B cell (primary cell): ENCODE measurements around the gene HHEX. TPM values are rescaled to one million over a fixed set of nuclear protein-coding genes. Genes with fewer than 3 reads are reported as not detected.

Source experiments
- ATAC-seq: fragments of 200-7000 bp; cut with Tn5 transposase; one replicate; pipeline ENCODE4 v1.10.0; 2021; ENCODE audit warnings: low read depth, mild to moderate bottlenecking, moderate number of reproducible peaks, moderate library complexity
- CTCF ChIA-PET: fragments of 350-600 bp; sonication (Branson Sonifier 250); formaldehyde crosslinking; loops from one replicate; lab custom pipeline; 2021; ENCODE audit warnings: antibody characterized with exemption, inconsistent platforms; lab: Charles Lee
- POLR2A ChIA-PET: fragments of 350-600 bp; sonication (Branson Sonifier 250); formaldehyde crosslinking; loops from one replicate; lab custom pipeline; 2021; ENCODE audit warnings: antibody characterized with exemption; lab: Charles Lee
- DNase-seq: peaks from one replicate; pipeline ENCODE4 v3.0.0; 2013
- H2AFZ ChIP-seq: 2 replicates; pipeline ENCODE4 v1.6.1; 2012; ENCODE audit warnings: mild to moderate bottlenecking, low read depth, low read length; ENCODE audit not compliant: insufficient read depth, poor library complexity, severe bottlenecking
- H3K27ac ChIP-seq, 2 donors: 1 replicate in 1 of 2; 2 replicates in 1 of 2; pipeline ENCODE4 v1.5.1; 2012 to 2013; ENCODE audit warnings: low read length in 2 of 2, mild to moderate bottlenecking in 2 of 2, moderate library complexity in 1 of 2
- H3K27me3 ChIP-seq, 4 experiments: fragments of 200-600 bp in 1 of 4; sonication (generic) in 1 of 4; replicated peaks in 1 of 4; 1 replicate in 2 of 4; 2 replicates in 2 of 4; pipeline versions ENCODE4 v1.6.1 to v1.7.0; 2013 to 2016; ENCODE audit warnings: low read length in 3 of 4, mild to moderate bottlenecking in 2 of 4, mixed read lengths in 1 of 4, moderate library complexity in 1 of 4; ENCODE audit not compliant: insufficient read depth in 4 of 4, control insufficient read depth in 3 of 4; ENCODE audit errors: control extremely low read depth in 1 of 4
- H3K36me3 ChIP-seq, 2 experiments: replicated peaks in 1 of 2; 1 replicate in 1 of 2; 2 replicates in 1 of 2; pipeline versions ENCODE4 v1.6.1 to v1.7.1; 2013; ENCODE audit warnings: low read length in 1 of 2; ENCODE audit not compliant: insufficient read depth in 2 of 2, control insufficient read depth in 1 of 2; ENCODE audit errors: control extremely low read depth in 1 of 2, extremely low read depth in 1 of 2
- H3K4me1 ChIP-seq, 2 donors: fragments of 200-600 bp in 1 of 2; sonication (generic) in 1 of 2; 1 replicate in 1 of 2; 2 replicates in 1 of 2; pipeline versions ENCODE4 v1.5.1 to v1.6.1; 2013 to 2017; ENCODE audit warnings: low read length in 2 of 2; ENCODE audit not compliant: control insufficient read depth in 2 of 2, insufficient read depth in 2 of 2
- H3K4me2 ChIP-seq: replicated peaks from 2 replicates; pipeline ENCODE3; 2012; ENCODE audit warnings: mild to moderate bottlenecking, low read depth, low read length; ENCODE audit not compliant: poor library complexity, severe bottlenecking
- H3K4me3 ChIP-seq, 5 experiments: fragments of 200-600 bp in 1 of 5; sonication (generic) in 1 of 5; 1 replicate in 3 of 5; 2 replicates in 2 of 5; pipeline versions ENCODE4 v1.5.1 to v1.7.0; 2011 to 2016; ENCODE audit warnings: low read length in 4 of 5, mild to moderate bottlenecking in 4 of 5, low read depth in 2 of 5, control low read depth in 1 of 5, moderate library complexity in 1 of 5; ENCODE audit not compliant: insufficient read depth in 1 of 5; ENCODE audit errors: control extremely low read depth in 1 of 5, extremely low read depth in 1 of 5
- H3K79me2 ChIP-seq: fragments of 200-600 bp; sonication (generic); one replicate; pipeline ENCODE4 v1.6.0; 2016; ENCODE audit warnings: low read length; ENCODE audit not compliant: control insufficient read depth, insufficient read depth
- H3K9ac ChIP-seq: fragments of 200-600 bp; sonication (generic); 2 replicates; pipeline ENCODE4 v1.6.1; 2017; ENCODE audit warnings: mild to moderate bottlenecking, low read length, moderate library complexity
- H3K9me3 ChIP-seq, 3 donors: one replicate each; pipeline versions ENCODE4 v1.6.1 to v1.7.1; 2013; ENCODE audit warnings: low read length in 2 of 3; ENCODE audit not compliant: control insufficient read depth in 2 of 3, insufficient read depth in 1 of 3; ENCODE audit errors: control extremely low read depth in 1 of 3
- H4K20me1 ChIP-seq: 2 replicates; pipeline ENCODE4 v1.6.0; 2012; ENCODE audit warnings: mild to moderate bottlenecking, low read length; ENCODE audit not compliant: insufficient read depth, control insufficient read depth, poor library complexity, severe bottlenecking
- H3K27ac Mint-ChIP-seq: one replicate; pipeline ENCODE4 v1.8.0; 2021; ENCODE audit warnings: mixed read lengths
- H3K27me3 Mint-ChIP-seq: one replicate; pipeline ENCODE4 v1.8.0; 2021; ENCODE audit warnings: mixed read lengths
- H3K4me1 Mint-ChIP-seq: one replicate; pipeline ENCODE4 v1.8.0; 2021; ENCODE audit warnings: mixed read lengths
- H3K4me3 Mint-ChIP-seq: one replicate; pipeline ENCODE4 v1.8.0; 2021; ENCODE audit warnings: mixed read lengths
- H3K9me3 Mint-ChIP-seq: one replicate; pipeline ENCODE4 v1.8.0; 2022; ENCODE audit warnings: mixed read lengths; ENCODE audit not compliant: insufficient read depth
- EZH2 ChIP-seq: IDR thresholded peaks from 2 replicates; pipeline ENCODE4 v1.6.1; 2012; ENCODE audit warnings: borderline replicate concordance, low read depth, mild to moderate bottlenecking, moderate library complexity, low read length; ENCODE audit not compliant: insufficient read depth, poor library complexity, severe bottlenecking
- WGBS: methylation state at CpG from one replicate; pipeline ENCODE4 v1.1.5; 2013; ENCODE audit warnings: missing lambda C conversion rate; ENCODE audit not compliant: insufficient coverage; 5-methylcytosine and 5-hydroxymethylcytosine counted together
- intact Hi-C: fragments of 100-400 bp; cut with micrococcal nuclease; formaldehyde crosslinking; loops from one replicate; pipeline ENCODE4 v1.10.0; 2022
- polyA plus RNA-seq: library from polyadenylated mRNA; depleted of rRNA; stranded (reverse); fragments of >200 nt; gene quantifications from 2 replicates; pipeline ENCODE4 v1.2.3, GENCODE V29; 2012
- total RNA-seq, 2 donors: library from RNA; stranded (reverse); fragments of 120-200 nt in 1 of 2; gene quantifications; 1 replicate in 1 of 2; 2 replicates in 1 of 2; pipeline versions ENCODE4 v1.2.3 to v1.2.4, GENCODE V29; 2013 to 2022
- TF ChIP-seq, protein P1 (sequence below): fragments of 200-600 bp; IDR thresholded peaks from one replicate; pipeline ENCODE4 v1.8.0; 2022; ENCODE audit warnings: antibody characterized with exemption, mild to moderate bottlenecking

Gene HHEX
- total and polyA plus RNA-seq, 2 donors (not counting 1 experiment from before 2014, with no cell fraction given), result 96.9 to 149 TPM

DNA sequence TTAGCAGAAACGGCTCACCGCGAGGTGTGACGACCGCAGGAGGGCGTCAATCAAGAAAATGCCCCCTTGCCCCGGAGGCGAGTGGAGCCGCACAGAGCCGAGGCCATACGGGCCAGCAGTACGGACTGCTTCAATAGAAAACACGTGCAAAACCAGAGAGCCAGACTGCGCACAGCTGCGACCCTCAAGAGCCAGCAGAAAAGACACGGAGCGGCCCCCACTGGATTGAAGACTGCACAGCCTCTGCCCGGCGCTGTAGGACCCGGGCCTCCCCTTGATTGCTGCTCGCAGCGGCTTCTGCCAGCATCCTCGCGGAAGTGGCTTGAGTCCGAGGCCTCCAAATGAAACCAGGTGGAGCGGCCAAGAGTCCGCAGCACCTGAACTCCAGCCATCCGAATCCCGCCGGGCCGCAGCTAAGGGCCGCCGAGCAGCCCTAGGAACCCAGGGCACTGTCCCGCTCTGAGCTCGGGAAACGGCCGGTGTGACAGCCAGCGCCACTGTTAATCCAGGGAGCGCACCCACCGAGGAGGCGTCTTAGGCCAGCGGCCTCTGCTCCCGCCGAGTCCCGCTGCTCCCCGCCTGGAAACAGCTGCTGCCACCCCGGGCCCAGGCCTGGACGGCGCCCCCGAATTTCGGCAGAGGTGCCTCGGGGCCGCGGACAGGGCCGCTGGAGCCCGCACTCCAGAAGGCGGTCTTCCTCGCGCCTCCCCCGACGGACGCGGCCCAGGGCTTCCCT, 660 bp upstream of the HHEX start:
- DNase-seq, result no peak
- WGBS, result 1% methylated on average over 63 of the region's 63 CpGs
- Histone ChIP-seq H3K27ac (peak overlapping the region; percentile 60 to 72), H3K27me3 (no peaks in the 10 kb centered on the region), H3K9ac (peak overlapping the region; percentile 76), H3K36me3 (peaks cover 7 to 23% of the 10 kb centered on the region in 2 experiments), H3K4me2 (peak overlapping the region; percentile 94), H4K20me1 (peaks cover 4% of the 10 kb centered on the region), H2AFZ (peak overlapping the region; percentile 92), H3K4me1 (peaks cover 21 to 25% of the 10 kb centered on the region in 2 donors), H3K9me3 (peaks cover 0 to 7% (median 0%) of the 10 kb centered on the region in 3 donors), H3K79me2 (peaks cover 55% of the 10 kb centered on the region), H3K4me3 (peak overlapping the region; percentile 39 to 95 (median 76))
- peaks cover 46% of the 10 kb centered on the region for H3K4me1 Mint-ChIP-seq
- POLR2A ChIA-PET, result interaction anchor here (0.6 to 5.3 kb wide), 16 partner anchors 9 to 160 kb away, joined by 3 to 77 read pairs (median 10); partner anchors contain the start of genes EXOC6, IDE and KIF11
- CTCF ChIA-PET, result interaction anchor here (0.8 to 8.1 kb wide), 19 partner anchors 8 to 191 kb away, joined by 3 to 73 read pairs (median 5); partner anchors contain the start of gene EXOC6
- intact Hi-C loops, result loop anchor here (1.0 to 2.0 kb wide), 3 partner anchors 53 to 808 kb away; partner anchors contain the start of gene CEP55
- H3K27me3 Mint-ChIP-seq, result no peaks in the 10 kb centered on the region
- H3K27ac Mint-ChIP-seq, result peak overlapping the region; percentile 94
- peaks cover 13% of the 10 kb centered on the region for H3K9me3 Mint-ChIP-seq
- peak overlapping the region; percentile 96 for H3K4me3 Mint-ChIP-seq
- TF ChIP-seq EZH2, result no peak
- TF ChIP-seq, protein P1, sequence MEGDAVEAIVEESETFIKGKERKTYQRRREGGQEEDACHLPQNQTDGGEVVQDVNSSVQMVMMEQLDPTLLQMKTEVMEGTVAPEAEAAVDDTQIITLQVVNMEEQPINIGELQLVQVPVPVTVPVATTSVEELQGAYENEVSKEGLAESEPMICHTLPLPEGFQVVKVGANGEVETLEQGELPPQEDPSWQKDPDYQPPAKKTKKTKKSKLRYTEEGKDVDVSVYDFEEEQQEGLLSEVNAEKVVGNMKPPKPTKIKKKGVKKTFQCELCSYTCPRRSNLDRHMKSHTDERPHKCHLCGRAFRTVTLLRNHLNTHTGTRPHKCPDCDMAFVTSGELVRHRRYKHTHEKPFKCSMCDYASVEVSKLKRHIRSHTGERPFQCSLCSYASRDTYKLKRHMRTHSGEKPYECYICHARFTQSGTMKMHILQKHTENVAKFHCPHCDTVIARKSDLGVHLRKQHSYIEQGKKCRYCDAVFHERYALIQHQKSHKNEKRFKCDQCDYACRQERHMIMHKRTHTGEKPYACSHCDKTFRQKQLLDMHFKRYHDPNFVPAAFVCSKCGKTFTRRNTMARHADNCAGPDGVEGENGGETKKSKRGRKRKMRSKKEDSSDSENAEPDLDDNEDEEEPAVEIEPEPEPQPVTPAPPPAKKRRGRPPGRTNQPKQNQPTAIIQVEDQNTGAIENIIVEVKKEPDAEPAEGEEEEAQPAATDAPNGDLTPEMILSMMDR, result peak; percentile 34
- peak; percentile 1 for ATAC-seq
